Measurements from ENCODE around the gene EMID1.

EMID1 gene

GRCh38 chr22:29208879-29209623 lies 3.4 kb downstream of the EMID1 start:
- DNase-seq (ENCODE audit: extremely low read depth, low read depth), result no peak
- TF ChIP-seq CTCF (IDR thresholded peaks at IDR 0.05; ENCODE audit: low read depth, low read length, missing control alignments), result no peak
- no peak overlapping the region for H3K4me3 ChIP-seq (replicated peaks; ENCODE audit: low read depth, low read length)

GRCh38 chr22:29209624-29209929 lies 3.9 kb downstream of the EMID1 start:
- DNase-seq (ENCODE audit: extremely low read depth, low read depth), result no peak
- H3K4me3 ChIP-seq (replicated peaks; ENCODE audit: low read depth, low read length), result no peak overlapping the region
- TF ChIP-seq CTCF (IDR thresholded peaks at IDR 0.05; ENCODE audit: low read depth, low read length, missing control alignments), result no peak

- no peak for DNase-seq (ENCODE audit: extremely low read depth, low read depth)
- no peak overlapping the region for H3K4me3 ChIP-seq (replicated peaks; ENCODE audit: low read depth, low read length)
- TF ChIP-seq CTCF (IDR thresholded peaks at IDR 0.05; ENCODE audit: low read depth, low read length, missing control alignments), result no peak
Measured at GRCh38 chr22:29211066-29211465, 5.4 kb downstream of the EMID1 start.

GRCh38 chr22:29211466-29211865 lies 5.8 kb downstream of the EMID1 start:
- no peak for TF ChIP-seq CTCF (IDR thresholded peaks at IDR 0.05; ENCODE audit: low read depth, low read length, missing control alignments)
- DNase-seq (ENCODE audit: extremely low read depth, low read depth), result no peak
- no peak overlapping the region for H3K4me3 ChIP-seq (replicated peaks; ENCODE audit: low read depth, low read length)

- no peak overlapping the region for H3K4me3 ChIP-seq (replicated peaks; ENCODE audit: low read depth, low read length)
- TF ChIP-seq CTCF (IDR thresholded peaks at IDR 0.05; ENCODE audit: low read depth, low read length, missing control alignments), result no peak
- no peak for DNase-seq (ENCODE audit: extremely low read depth, low read depth)
Measured at GRCh38 chr22:29212743-29213142, 7.0 kb downstream of the EMID1 start.

GRCh38 chr22:29213493-29213892 lies 7.8 kb downstream of the EMID1 start:
- H3K4me3 ChIP-seq (replicated peaks; ENCODE audit: low read depth, low read length), result no peak overlapping the region
- no peak for TF ChIP-seq CTCF (IDR thresholded peaks at IDR 0.05; ENCODE audit: low read depth, low read length, missing control alignments)

GRCh38 chr22:29214232-29214631 lies 8.5 kb downstream of the EMID1 start:
- no peak for DNase-seq (ENCODE audit: extremely low read depth, low read depth)
- H3K4me3 ChIP-seq (replicated peaks; ENCODE audit: low read depth, low read length), result no peak overlapping the region
- no peak for TF ChIP-seq CTCF (IDR thresholded peaks at IDR 0.05; ENCODE audit: low read depth, low read length, missing control alignments)

More at GRCh38 chr22:29213493-29213892, 7.8 kb downstream of the EMID1 start:
- no peak for DNase-seq (ENCODE audit: extremely low read depth, low read depth)
